Pancreas (tissue), 10 donors: Measurements from ENCODE around the gene TCTA. TPM values are rescaled to one million over a fixed set of nuclear protein-coding genes. Genes with fewer than 3 reads are reported as not detected.
"Not testable (repeated sequence)": the region's sequence is repeated elsewhere in the genome, so short reads cannot be mapped to it uniquely, and the experiment has no call there.

Experiments
- ATAC-seq, 4 donors: fragments of 200-7000 bp; cut with Tn5 transposase; one replicate each; pipeline versions ENCODE4 v1.8.0 to v1.9.1; 2020; ENCODE audit warnings: mild to moderate bottlenecking in 4 of 4, moderate library complexity in 4 of 4
- DNase-seq, 6 donors: peaks; one replicate each; pipeline ENCODE4 v3.0.0-alpha.2; 2020
- FAIRE-seq: peaks from 2 replicates; lab custom pipeline; 2012; peaks lifted over from hg19 to GRCh38; lab: Jason Lieb, UNC
- H3K27ac ChIP-seq, 4 donors: fragments of 200-600 bp; sonication (generic); 1 replicate in 3 of 4; 2 replicates in 1 of 4; pipeline versions ENCODE4 v1.5.0 to v1.8.0; 2020
- H3K27me3 ChIP-seq, 4 donors: fragments of 200-600 bp; one replicate each; pipeline ENCODE4 v1.8.0; 2021
- H3K36me3 ChIP-seq, 3 donors: fragments of 200-600 bp; sonication (generic) in 1 of 3; one replicate each; pipeline versions ENCODE4 v1.5.0 to v1.8.0; 2020 to 2021
- H3K4me1 ChIP-seq, 3 donors: fragments of 200-600 bp; one replicate each; pipeline ENCODE4 v1.8.0; 2021
- H3K4me3 ChIP-seq, 4 donors: fragments of 200-600 bp; sonication (generic) in 2 of 4; one replicate each; pipeline versions ENCODE4 v1.5.0 to v1.8.0; 2020 to 2021
- H3K9me3 ChIP-seq, 4 donors: fragments of 200-600 bp; one replicate each; pipeline ENCODE4 v1.8.0; 2021
- WGBS, 2 donors: extraction: QIAGEN DNeasy Blood & Tissue Kit; methylation state at CpG; one replicate each; pipeline ENCODE4 v1.1.7; 2013; 5-methylcytosine and 5-hydroxymethylcytosine counted together
- intact Hi-C, 3 donors: fragments of 100-400 bp; cut with DNase I; formaldehyde crosslinking; loops; one replicate each; pipeline versions ENCODE4 v1.11.1 to v1.14.2; 2022
- polyA plus RNA-seq, 2 donors: library from polyadenylated mRNA; stranded (reverse); fragments of 200-250 nt; gene quantifications; one replicate each; pipeline ENCODE4 v1.2.3, GENCODE V29; 2013
- total RNA-seq, 6 donors: library from RNA; stranded (reverse); fragmentation: NEBNext Ultra II Directional in 4 of 6; extraction: Animal tissue kit (Norgen Biotek cat#: 25700) in 4 of 6; gene quantifications; one replicate each; pipeline versions ENCODE4 v1.2.1 to v1.2.4, GENCODE V29; 2021 to 2023
- TF ChIP-seq, protein P1 (sequence below), 4 donors: fragments of 200-600 bp; sonication (generic) in 3 of 4; IDR thresholded peaks; one replicate each; pipeline versions ENCODE4 v1.5.0 to v1.8.0; 2021; ENCODE audit warnings: antibody characterized with exemption in 4 of 4
- donor health status: healthy with polysubstance abuse.
- donor health status: DM: no; HTN: no; CAD: no; lungs with moderate emphysema.
- donor health status: DM: no; HTN: no; CAD: no.
- donor health status: control.
- donor health status: control.
- donor health status: Bipolar disorder and iron deficiency.
- donor health status: DM: yes; HTN: yes; CAD: no.
- donor health status: DM: no; HTN: no; CAD: no.
- donor health status: DM: no; HTN: no; CAD: no.
- donor health status: DM: yes; HTN: yes; CAD: no.

TCTA gene
- total and polyA plus RNA-seq, 8 donors, result 8.5 to 33.1 (median 13.9) TPM

DNA sequence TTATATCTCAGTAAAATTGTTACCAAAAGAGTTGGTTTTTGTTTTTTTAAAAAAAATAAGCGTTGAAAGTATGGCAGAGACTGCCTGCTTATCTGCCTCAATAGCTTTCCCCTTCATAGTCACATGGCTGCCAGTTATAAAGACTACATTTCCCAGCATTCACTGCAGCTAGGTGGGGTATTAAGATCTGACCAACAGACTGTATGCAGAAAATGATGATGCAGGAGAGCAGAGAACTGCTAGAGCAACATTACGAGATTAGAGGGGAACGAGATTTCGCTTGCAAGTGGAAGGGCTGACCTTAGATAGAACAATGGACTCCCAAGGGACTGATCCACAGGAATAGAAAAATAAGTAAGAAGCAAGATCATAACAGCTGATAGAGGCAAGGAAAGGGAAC lies 14.8 kb upstream of the TCTA start:
- no peak for DNase-seq
- H3K36me3 ChIP-seq, result no peaks in the 10 kb centered on the region
- no peak overlapping the region for H3K4me3 ChIP-seq
- peak in 3 of 4 donors; percentile 51 to 69 (median 61) for ATAC-seq
- WGBS, 2 donors, result 60 to 67% methylated on average over 4 of the region's 4 CpGs
- H3K4me1 ChIP-seq, result peaks cover 0 to 3% (median 0%) of the 10 kb centered on the region in 3 donors
- no peaks in the 10 kb centered on the region for H3K9me3 ChIP-seq
- FAIRE-seq, result no peak
- TF ChIP-seq, protein P1, sequence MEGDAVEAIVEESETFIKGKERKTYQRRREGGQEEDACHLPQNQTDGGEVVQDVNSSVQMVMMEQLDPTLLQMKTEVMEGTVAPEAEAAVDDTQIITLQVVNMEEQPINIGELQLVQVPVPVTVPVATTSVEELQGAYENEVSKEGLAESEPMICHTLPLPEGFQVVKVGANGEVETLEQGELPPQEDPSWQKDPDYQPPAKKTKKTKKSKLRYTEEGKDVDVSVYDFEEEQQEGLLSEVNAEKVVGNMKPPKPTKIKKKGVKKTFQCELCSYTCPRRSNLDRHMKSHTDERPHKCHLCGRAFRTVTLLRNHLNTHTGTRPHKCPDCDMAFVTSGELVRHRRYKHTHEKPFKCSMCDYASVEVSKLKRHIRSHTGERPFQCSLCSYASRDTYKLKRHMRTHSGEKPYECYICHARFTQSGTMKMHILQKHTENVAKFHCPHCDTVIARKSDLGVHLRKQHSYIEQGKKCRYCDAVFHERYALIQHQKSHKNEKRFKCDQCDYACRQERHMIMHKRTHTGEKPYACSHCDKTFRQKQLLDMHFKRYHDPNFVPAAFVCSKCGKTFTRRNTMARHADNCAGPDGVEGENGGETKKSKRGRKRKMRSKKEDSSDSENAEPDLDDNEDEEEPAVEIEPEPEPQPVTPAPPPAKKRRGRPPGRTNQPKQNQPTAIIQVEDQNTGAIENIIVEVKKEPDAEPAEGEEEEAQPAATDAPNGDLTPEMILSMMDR (IDR thresholded peaks at IDR 0.05), result no peak
- H3K27me3 ChIP-seq, result no peaks in the 10 kb centered on the region
- intact Hi-C loops, result no loop called here
- H3K27ac ChIP-seq, result no peak overlapping the region

DNA sequence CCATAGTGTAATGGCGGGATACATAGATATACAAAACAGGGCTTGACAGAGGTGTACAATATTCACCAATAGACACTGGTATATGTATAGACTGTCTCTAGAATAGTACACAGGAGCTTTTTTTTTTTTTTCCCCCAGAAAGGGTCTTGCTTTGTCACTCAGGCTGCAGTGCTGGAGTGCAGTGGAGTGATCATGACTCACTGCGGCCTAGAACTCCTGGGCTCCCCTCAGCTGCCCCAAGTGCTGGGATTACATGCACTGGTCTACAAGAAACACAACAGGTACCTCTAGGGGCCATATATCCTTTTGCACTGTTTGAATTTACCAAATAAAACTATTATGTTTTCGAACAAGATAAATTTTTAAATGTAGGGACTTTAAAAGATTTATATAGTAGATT lies 12.8 kb upstream of the TCTA start:
- WGBS, 2 donors, result 95 to 98% methylated on average over 3 of the region's 3 CpGs
- ATAC-seq, result no peak
- H3K27me3 ChIP-seq, result no peaks in the 10 kb centered on the region
- peak in 1 of 6 donors; percentile 4 for DNase-seq
- FAIRE-seq, result no peak
- intact Hi-C loops, result no loop called here
- no peak overlapping the region for H3K27ac ChIP-seq
- TF ChIP-seq, protein P1 (IDR thresholded peaks at IDR 0.05), result no peak
- no peak overlapping the region for H3K4me3 ChIP-seq
- H3K9me3 ChIP-seq, result no peaks in the 10 kb centered on the region
- peaks cover 0 to 5% (median 0%) of the 10 kb centered on the region in 3 donors for H3K4me1 ChIP-seq
- no peaks in the 10 kb centered on the region for H3K36me3 ChIP-seq

DNA sequence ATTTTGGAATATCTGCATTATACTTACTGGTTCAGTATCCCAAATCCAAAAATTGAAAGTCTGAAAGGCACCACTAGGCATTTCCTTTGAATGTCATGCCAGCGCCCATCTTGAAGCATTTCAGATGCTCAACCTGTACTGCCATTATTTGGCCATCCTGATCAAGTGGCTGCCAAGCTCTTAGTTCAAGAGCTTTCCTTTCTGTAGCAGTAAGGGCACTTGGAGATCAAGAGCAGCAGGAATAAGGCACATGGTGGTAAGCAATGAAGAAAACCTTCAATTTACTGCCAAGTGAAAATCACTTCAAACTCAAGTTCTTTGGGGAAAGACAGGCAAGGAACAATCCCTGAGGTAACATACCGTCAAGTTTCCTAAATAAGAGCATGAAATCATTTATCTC lies 10.5 kb upstream of the TCTA start:
- FAIRE-seq (no peak), DNase-seq (no peak), ATAC-seq (no peak)
- Histone ChIP-seq H3K9me3 (no peaks in the 10 kb centered on the region), H3K36me3 (no peaks in the 10 kb centered on the region), H3K4me1 (peaks cover 0 to 18% (median 0%) of the 10 kb centered on the region in 3 donors), H3K4me3 (no peak overlapping the region), H3K27me3 (no peaks in the 10 kb centered on the region), H3K27ac (no peak overlapping the region)
- intact Hi-C loops, result no loop called here
- TF ChIP-seq, protein P1 (IDR thresholded peaks at IDR 0.05), result no peak
- WGBS, 2 donors, result 63 to 64% methylated on average over 2 of the region's 2 CpGs

DNA sequence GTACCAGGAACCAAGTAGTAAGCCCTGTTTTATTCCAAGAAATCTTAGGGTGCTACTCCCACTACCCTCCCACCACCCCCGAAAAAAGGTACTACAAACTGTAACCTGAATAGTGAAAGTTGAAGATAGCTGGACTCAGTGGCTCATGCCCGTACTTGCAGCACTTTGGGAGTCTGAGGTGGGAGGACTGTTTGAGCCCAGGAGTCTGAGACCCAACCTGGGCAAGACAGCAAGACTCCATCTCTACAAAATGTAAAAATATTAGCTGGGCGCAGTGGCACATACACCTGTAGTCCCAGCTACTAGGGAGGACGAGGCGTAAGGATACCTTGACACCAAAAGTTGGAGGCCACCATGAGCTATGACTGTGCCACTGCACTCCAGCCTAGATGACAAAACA lies 8.3 kb upstream of the TCTA start:
- Histone ChIP-seq H3K27ac (no peak overlapping the region), H3K36me3 (no peaks in the 10 kb centered on the region), H3K27me3 (no peaks in the 10 kb centered on the region), H3K4me3 (no peak overlapping the region), H3K9me3 (no peaks in the 10 kb centered on the region), H3K4me1 (peaks cover 0 to 26% (median 0%) of the 10 kb centered on the region in 3 donors)
- DNase-seq, result no peak
- no peak for ATAC-seq
- 90 to 95% methylated on average over 5 of the region's 5 CpGs for WGBS, 2 donors
- intact Hi-C loops, result no loop called here
- TF ChIP-seq, protein P1 (IDR thresholded peaks at IDR 0.05), result no peak
- no peak for FAIRE-seq

DNA sequence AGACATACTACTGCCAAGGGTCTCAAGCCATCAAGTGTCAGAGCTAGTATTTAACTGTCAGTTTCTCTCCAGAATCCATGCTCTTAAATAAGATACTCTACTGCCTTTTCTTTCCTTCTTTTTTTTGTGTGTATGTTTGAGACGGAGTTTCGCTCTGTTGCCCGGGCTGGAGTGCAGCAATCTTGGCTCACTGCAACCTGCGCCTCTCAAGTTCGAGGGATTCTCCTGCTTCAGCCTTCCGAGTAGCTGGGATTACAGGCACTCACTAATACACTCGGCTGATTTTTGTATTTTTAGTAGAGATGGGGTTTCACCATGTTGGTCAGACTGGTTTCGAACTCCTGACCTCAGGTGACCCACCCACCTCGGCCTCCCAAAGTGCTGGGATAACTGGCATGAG lies 6.7 kb upstream of the TCTA start:
- H3K27me3 ChIP-seq, H3K9me3 ChIP-seq, H3K27ac ChIP-seq, H3K36me3 ChIP-seq, intact Hi-C loops, H3K4me3 ChIP-seq, ATAC-seq, FAIRE-seq: not testable (repeated sequence)
- peaks cover 11 to 39% (median 13%) of the 10 kb centered on the region in 3 donors for H3K4me1 ChIP-seq
- DNase-seq, result peak in 1 of 6 donors; percentile 6
- WGBS, 2 donors, result 61 to 62% methylated on average over 9 of the region's 9 CpGs
